Stomach smooth muscle (tissue), 2 donors: ENCODE data around the gene MAP3K7CL.

Experiments used
- H3K27ac ChIP-seq: one replicate; pipeline ENCODE4 v1.7.0; 2013; ENCODE audit warnings: mild to moderate bottlenecking, low read length, inconsistent platforms
- H3K27me3 ChIP-seq, 2 donors: one replicate each; pipeline ENCODE4 v1.7.0; 2013; ENCODE audit warnings: low read length in 2 of 2; ENCODE audit not compliant: insufficient read depth in 2 of 2, control insufficient read depth in 1 of 2
- H3K36me3 ChIP-seq, 2 donors: one replicate each; pipeline ENCODE4 v1.7.0; 2013; ENCODE audit warnings: low read length in 2 of 2; ENCODE audit not compliant: control insufficient read depth in 2 of 2, insufficient read depth in 2 of 2
- H3K4me1 ChIP-seq: one replicate; pipeline ENCODE4 v1.7.0; 2013; ENCODE audit warnings: low read length; ENCODE audit not compliant: control insufficient read depth, insufficient read depth
- H3K4me3 ChIP-seq, 2 donors: one replicate each; pipeline ENCODE4 v1.7.0; 2013; ENCODE audit warnings: low read length in 2 of 2
- H3K9ac ChIP-seq, 2 donors: one replicate each; pipeline ENCODE4 v1.7.0; 2013; ENCODE audit warnings: low read length in 2 of 2, mild to moderate bottlenecking in 1 of 2
- H3K9me3 ChIP-seq, 2 donors: one replicate each; pipeline ENCODE4 v1.7.0; 2013; ENCODE audit warnings: low read length in 2 of 2; ENCODE audit not compliant: control insufficient read depth in 2 of 2
- donor health status: healthy.
- donor health status: Pancreatic carcinoma.

The MAP3K7CL gene

DNA sequence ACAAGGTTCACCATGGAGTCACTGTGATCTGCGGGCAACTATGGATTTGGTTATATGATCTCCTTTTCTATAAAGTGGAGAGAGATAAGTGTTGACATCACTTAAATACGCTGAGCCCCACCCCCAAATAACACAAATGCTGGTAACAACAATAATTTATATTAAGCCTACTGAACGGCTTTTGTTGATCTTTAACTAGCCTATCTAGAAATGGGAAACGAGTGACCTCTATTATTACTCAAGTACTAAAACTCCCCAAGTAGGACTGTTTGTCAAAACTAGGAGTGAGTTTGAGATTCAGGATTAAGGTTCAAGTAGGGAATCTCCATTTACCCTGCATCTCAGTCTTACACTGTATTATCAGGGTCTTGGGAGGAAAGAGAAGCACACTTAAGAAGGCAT lies 52.2 kb downstream of the MAP3K7CL start:
- Histone ChIP-seq H3K27me3 (no peaks in the 10 kb centered on the region), H3K36me3 (no peaks in the 10 kb centered on the region), H3K9ac (peak overlapping the region in 1 of 2 donors; percentile 78), H3K4me1 (no peaks in the 10 kb centered on the region), H3K27ac (peak overlapping the region; percentile 68), H3K9me3 (no peaks in the 10 kb centered on the region), H3K4me3 (peak overlapping the region in 1 of 2 donors; percentile 61)

DNA sequence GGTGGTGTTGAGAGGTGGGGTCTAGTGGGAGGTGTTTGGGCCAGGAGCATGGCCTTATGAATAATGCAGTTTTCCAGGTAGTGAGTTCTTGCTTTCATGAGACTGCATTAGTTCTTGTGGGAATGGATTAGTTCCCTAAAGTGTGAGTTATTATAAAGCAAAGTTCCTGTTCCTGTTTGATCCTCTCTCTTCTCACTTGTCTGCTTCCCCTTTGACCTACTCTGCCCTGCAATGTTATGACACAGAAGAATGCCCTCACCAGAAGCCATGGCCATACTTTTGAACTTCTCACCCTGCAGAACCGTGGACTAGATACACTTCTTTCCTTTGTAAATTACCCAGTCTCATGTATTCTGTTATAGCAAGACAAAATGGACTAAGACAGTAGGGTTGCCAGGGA lies 53.6 kb downstream of the MAP3K7CL start:
- Histone ChIP-seq H3K9me3 (no peaks in the 10 kb centered on the region), H3K27ac (no peak overlapping the region), H3K4me1 (no peaks in the 10 kb centered on the region), H3K36me3 (no peaks in the 10 kb centered on the region), H3K4me3 (no peak overlapping the region), H3K27me3 (no peaks in the 10 kb centered on the region), H3K9ac (no peak overlapping the region)

DNA sequence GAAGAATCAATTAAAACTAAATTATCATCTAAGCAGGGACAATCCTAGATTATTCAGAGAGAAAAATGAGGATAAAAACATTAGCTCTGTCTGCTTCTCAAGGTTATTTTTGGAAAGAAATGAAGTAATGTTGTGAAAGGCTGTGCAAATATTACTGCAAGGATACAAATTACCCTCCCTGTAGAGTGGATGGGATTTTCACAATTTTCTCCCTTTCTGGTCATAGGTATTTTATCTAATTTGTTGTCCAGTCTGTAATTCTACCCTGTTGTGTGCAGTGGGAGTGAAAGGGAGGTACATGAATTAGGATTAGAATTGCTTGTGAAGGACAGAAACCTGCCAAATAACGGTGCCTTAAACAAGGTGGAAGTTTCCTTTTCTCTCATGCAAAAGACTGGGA lies 54.7 kb downstream of the MAP3K7CL start:
- Histone ChIP-seq H3K4me3 (no peak overlapping the region), H3K9me3 (no peaks in the 10 kb centered on the region), H3K4me1 (no peaks in the 10 kb centered on the region), H3K27ac (no peak overlapping the region), H3K27me3 (no peaks in the 10 kb centered on the region), H3K9ac (no peak overlapping the region), H3K36me3 (no peaks in the 10 kb centered on the region)

- Histone ChIP-seq H3K27me3 (no peaks in the 10 kb centered on the region), H3K4me1 (no peaks in the 10 kb centered on the region), H3K9ac (no peak overlapping the region), H3K27ac (no peak overlapping the region), H3K9me3 (no peaks in the 10 kb centered on the region), H3K36me3 (no peaks in the 10 kb centered on the region), H3K4me3 (no peak overlapping the region)
Measured at GRCh38 chr21:29185633-29186032, 55.2 kb downstream of the MAP3K7CL start.

DNA sequence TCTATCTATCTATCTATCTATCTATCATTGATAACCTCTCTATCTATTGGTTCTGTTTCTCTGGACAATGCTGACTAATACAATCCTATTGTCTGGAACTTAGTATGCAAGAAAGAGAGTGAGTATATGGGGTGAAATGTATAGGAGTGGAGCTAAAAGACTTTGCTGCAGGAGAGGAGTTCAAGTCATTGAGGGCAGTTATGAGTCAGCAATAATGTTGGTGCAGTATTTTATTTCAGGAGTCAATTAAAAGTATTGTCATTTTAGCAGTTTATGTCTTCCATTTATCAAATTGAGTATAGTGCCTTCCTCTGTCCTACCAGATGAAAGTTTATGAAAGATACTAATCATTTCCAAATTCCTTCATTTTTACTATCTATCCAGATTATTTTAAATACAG lies 55.8 kb downstream of the MAP3K7CL start:
- Histone ChIP-seq H3K36me3 (no peaks in the 10 kb centered on the region), H3K9me3 (no peaks in the 10 kb centered on the region), H3K27ac (no peak overlapping the region), H3K4me3 (no peak overlapping the region), H3K27me3 (no peaks in the 10 kb centered on the region), H3K4me1 (no peaks in the 10 kb centered on the region), H3K9ac (no peak overlapping the region)

GRCh38 chr21:29187944-29188343 lies 57.5 kb downstream of the MAP3K7CL start:
- H3K36me3 ChIP-seq, result no peaks in the 10 kb centered on the region
- no peak overlapping the region for H3K9ac ChIP-seq
- H3K27ac ChIP-seq, result no peak overlapping the region
- no peak overlapping the region for H3K4me3 ChIP-seq
- H3K4me1 ChIP-seq, result no peaks in the 10 kb centered on the region
- H3K9me3 ChIP-seq, result no peaks in the 10 kb centered on the region
- no peaks in the 10 kb centered on the region for H3K27me3 ChIP-seq

DNA sequence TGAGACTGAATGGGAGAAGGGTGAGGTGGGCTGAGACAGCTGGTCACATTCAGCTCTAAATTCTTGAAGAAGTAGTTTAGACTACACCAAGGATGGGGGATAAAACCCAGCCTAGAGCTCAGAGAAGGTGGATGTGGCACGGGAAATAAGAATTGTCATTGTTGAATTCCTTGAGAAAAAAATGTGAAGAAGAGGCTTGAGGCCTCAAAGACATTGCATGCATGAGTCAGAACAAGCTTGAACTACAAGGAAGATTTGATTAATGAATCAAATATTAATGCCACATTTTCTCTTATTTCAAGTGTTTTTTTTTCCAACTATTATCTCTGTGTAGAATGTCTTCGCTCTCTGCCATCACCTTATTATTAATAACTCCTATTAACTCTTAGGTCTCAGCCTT lies 58.9 kb downstream of the MAP3K7CL start:
- Histone ChIP-seq H3K9ac (no peak overlapping the region), H3K27ac (no peak overlapping the region), H3K9me3 (no peaks in the 10 kb centered on the region), H3K27me3 (no peaks in the 10 kb centered on the region), H3K36me3 (no peaks in the 10 kb centered on the region), H3K4me1 (no peaks in the 10 kb centered on the region), H3K4me3 (no peak overlapping the region)

- Histone ChIP-seq H3K4me1 (no peaks in the 10 kb centered on the region), H3K36me3 (no peaks in the 10 kb centered on the region), H3K27ac (no peak overlapping the region), H3K4me3 (no peak overlapping the region), H3K9me3 (no peaks in the 10 kb centered on the region), H3K27me3 (no peaks in the 10 kb centered on the region), H3K9ac (no peak overlapping the region)
Measured at GRCh38 chr21:29190923-29191331, 60.5 kb downstream of the MAP3K7CL start.

DNA sequence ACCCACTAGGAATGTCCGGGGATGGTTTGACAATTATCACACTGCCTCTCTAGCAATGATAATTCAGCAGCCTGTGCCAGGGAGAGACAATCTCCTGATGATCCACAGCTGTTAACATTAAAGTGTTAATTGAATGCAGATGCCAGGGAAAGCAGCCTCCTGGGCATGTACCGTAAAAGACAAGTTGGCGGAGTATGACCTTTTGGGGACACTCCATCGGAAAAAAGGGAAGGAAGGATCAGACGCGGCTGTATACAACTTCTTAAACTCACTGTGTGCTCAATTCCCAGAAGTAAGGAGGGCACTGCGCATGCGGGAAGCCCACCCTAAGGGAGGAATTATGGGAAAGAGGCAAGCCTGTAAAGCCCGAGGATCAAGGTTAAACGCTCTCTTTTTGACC lies 62.6 kb downstream of the MAP3K7CL start:
- H3K9ac ChIP-seq, result no peak overlapping the region
- no peaks in the 10 kb centered on the region for H3K36me3 ChIP-seq
- no peaks in the 10 kb centered on the region for H3K9me3 ChIP-seq
- H3K27me3 ChIP-seq, result no peaks in the 10 kb centered on the region
- H3K4me1 ChIP-seq, result no peaks in the 10 kb centered on the region
- H3K27ac ChIP-seq, result no peak overlapping the region
- peak overlapping the region; percentile 3 to 41 for H3K4me3 ChIP-seq

GRCh38 chr21:29193901-29194300 lies 63.5 kb downstream of the MAP3K7CL start:
- no peaks in the 10 kb centered on the region for H3K9me3 ChIP-seq
- H3K9ac ChIP-seq, result no peak overlapping the region
- no peaks in the 10 kb centered on the region for H3K4me1 ChIP-seq
- H3K4me3 ChIP-seq, result no peak overlapping the region
- no peaks in the 10 kb centered on the region for H3K27me3 ChIP-seq
- H3K36me3 ChIP-seq, result no peaks in the 10 kb centered on the region
- no peak overlapping the region for H3K27ac ChIP-seq

DNA sequence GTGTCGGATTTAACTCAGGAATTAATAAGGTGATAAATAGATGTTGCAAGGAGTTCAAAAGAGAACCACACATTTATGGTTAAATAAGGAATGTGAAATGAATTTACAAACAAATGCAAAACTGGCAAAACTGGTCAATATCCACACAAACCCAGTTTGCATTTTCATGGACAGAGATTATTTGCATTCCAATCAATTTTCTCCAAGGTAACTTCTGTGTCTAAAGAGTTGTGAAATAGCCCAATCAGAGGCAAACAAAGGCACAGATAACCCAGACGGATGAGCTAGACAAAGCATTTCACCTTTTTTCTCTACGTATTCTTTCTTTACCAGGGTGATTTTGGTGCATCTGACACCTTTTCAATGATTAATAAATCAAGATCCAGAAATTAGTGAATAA lies 63.9 kb downstream of the MAP3K7CL start:
- Histone ChIP-seq H3K36me3 (no peaks in the 10 kb centered on the region), H3K9ac (no peak overlapping the region), H3K9me3 (no peaks in the 10 kb centered on the region), H3K27me3 (no peaks in the 10 kb centered on the region), H3K4me1 (no peaks in the 10 kb centered on the region), H3K4me3 (no peak overlapping the region), H3K27ac (no peak overlapping the region)

DNA sequence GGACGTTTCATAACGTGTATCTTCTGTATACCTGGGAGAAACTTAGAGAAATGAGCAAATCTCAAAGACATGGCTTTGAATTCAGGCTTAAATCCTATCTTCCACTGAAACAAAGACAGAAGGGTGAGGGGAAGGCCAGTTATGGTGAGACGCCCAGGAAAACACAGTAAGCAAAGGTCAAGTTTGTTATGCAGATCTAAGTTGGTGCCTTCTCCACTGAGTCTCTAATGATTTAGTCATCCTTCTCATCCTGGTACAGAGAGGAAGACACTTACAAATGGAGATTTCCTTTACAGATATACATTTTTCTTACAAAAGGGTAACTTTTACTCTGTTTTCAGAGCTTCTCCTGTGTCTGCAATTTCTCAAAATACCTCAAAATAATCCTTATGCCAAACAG lies 64.4 kb downstream of the MAP3K7CL start:
- H3K9ac ChIP-seq, result no peak overlapping the region
- H3K4me1 ChIP-seq, result no peaks in the 10 kb centered on the region
- no peak overlapping the region for H3K4me3 ChIP-seq
- no peaks in the 10 kb centered on the region for H3K27me3 ChIP-seq
- no peak overlapping the region for H3K27ac ChIP-seq
- H3K9me3 ChIP-seq, result no peaks in the 10 kb centered on the region
- no peaks in the 10 kb centered on the region for H3K36me3 ChIP-seq
